AG09309 (cell line): ENCODE measurements around the gene ARHGAP6.

Source experiments
- DNase-seq: peaks from one replicate; pipeline ENCODE4 v3.0.0-alpha.2; 2010; ENCODE audit warnings: low read depth
- H3K4me3 ChIP-seq: 2 replicates; pipeline ENCODE4 v1.5.1; 2011; ENCODE audit warnings: mild to moderate bottlenecking, low read depth, low read length, moderate library complexity; ENCODE audit not compliant: control insufficient read depth
- CTCF ChIP-seq: IDR thresholded peaks from 2 replicates; pipeline ENCODE4 v1.5.1; 2011; ENCODE audit warnings: mild to moderate bottlenecking, low read depth, low read length, inconsistent platforms; ENCODE audit not compliant: insufficient read depth, control insufficient read depth; ENCODE audit errors: missing control alignments

The ARHGAP6 gene

GRCh38 chrX:11395859-11396258, 269.9 kb downstream of the ARHGAP6 start:
- TF ChIP-seq CTCF = no peak
- H3K4me3 ChIP-seq = no peak overlapping the region
- no peak for DNase-seq

- no peak for TF ChIP-seq CTCF
- DNase-seq = no peak
- no peak overlapping the region for H3K4me3 ChIP-seq
These were observed 271.6 kb downstream of the ARHGAP6 start for GRCh38 chrX:11393949-11394654.

- no peak for DNase-seq
- H3K4me3 ChIP-seq = no peak overlapping the region
- no peak for TF ChIP-seq CTCF
These were observed 278.9 kb downstream of the ARHGAP6 start for GRCh38 chrX:11386812-11387211.

GRCh38 chrX:11386001-11386523, 279.7 kb downstream of the ARHGAP6 start:
- DNase-seq = peak; percentile 24
- TF ChIP-seq CTCF = no peak
- no peak overlapping the region for H3K4me3 ChIP-seq

GRCh38 chrX:11382930-11383329, 282.8 kb downstream of the ARHGAP6 start:
- TF ChIP-seq CTCF = no peak
- H3K4me3 ChIP-seq = no peak overlapping the region

GRCh38 chrX:11381464-11381863, 284.3 kb downstream of the ARHGAP6 start:
- DNase-seq = peak; percentile 24
- peak; percentile 60 for TF ChIP-seq CTCF

More at GRCh38 chrX:11382930-11383329, 282.8 kb downstream of the ARHGAP6 start:
- no peak for DNase-seq

More at GRCh38 chrX:11381464-11381863, 284.3 kb downstream of the ARHGAP6 start:
- no peak overlapping the region for H3K4me3 ChIP-seq
